Neural cell (in vitro differentiated cells): ENCODE data around the gene CDKAL1. TPM values are rescaled to one million over a fixed set of nuclear protein-coding genes. Genes with fewer than 3 reads are reported as not detected.

ENCODE experiments used
- H2AFZ ChIP-seq: fragments of 200-600, 300-800 bp; sonication (generic), shearing (Covaris generic); 2 replicates; pipeline ENCODE4 v1.6.0; 2014; ENCODE audit warnings: low read depth, mild to moderate bottlenecking, antibody characterized with exemption, low read length, moderate library complexity
- H3F3A ChIP-seq: fragments of 200-600 bp; shearing (Covaris generic); 2 replicates; pipeline ENCODE4 v1.6.1; 2016; ENCODE audit warnings: mild to moderate bottlenecking, moderate library complexity, mixed read lengths, antibody characterized with exemption, low read length; ENCODE audit not compliant: insufficient read depth, poor library complexity, severe bottlenecking
- H3K27ac ChIP-seq: fragments of 200-600, 300-800 bp; sonication (generic), shearing (Covaris generic); 2 replicates; pipeline ENCODE4 v1.5.1; 2014; ENCODE audit warnings: mild to moderate bottlenecking, low read length, moderate library complexity
- H3K27me3 ChIP-seq: fragments of 300-800, 200-600 bp; sonication (generic), shearing (Covaris generic); 2 replicates; pipeline ENCODE4 v1.6.0; 2014; ENCODE audit warnings: mild to moderate bottlenecking, low read depth, low read length, moderate library complexity; ENCODE audit not compliant: insufficient read depth
- H3K36me3 ChIP-seq: fragments of 300-800, 200-600 bp; sonication (generic), shearing (Covaris generic); 2 replicates; pipeline ENCODE4 v1.5.1; 2014; ENCODE audit warnings: mild to moderate bottlenecking, antibody characterized with exemption, low read length, moderate library complexity; ENCODE audit not compliant: insufficient read depth
- H3K4me2 ChIP-seq: fragments of 300-800, 200-600 bp; sonication (generic), shearing (Covaris generic); 2 replicates; pipeline ENCODE4 v1.6.0; 2014; ENCODE audit warnings: mild to moderate bottlenecking, low read length
- H3K4me3 ChIP-seq: fragments of 300-800, 200-600 bp; sonication (generic), shearing (Covaris generic); 2 replicates; pipeline ENCODE4 v1.5.1; 2014; ENCODE audit warnings: mild to moderate bottlenecking, low read length, moderate library complexity
- H3K79me2 ChIP-seq: fragments of 200-600 bp; shearing (Covaris generic); replicated peaks from 2 replicates; pipeline ENCODE4 v1.6.0; 2014; ENCODE audit warnings: mild to moderate bottlenecking, low read length, moderate library complexity; ENCODE audit not compliant: insufficient read depth
- H3K9ac ChIP-seq: fragments of 300-800, 200-600 bp; sonication (generic), shearing (Covaris generic); 2 replicates; pipeline ENCODE4 v1.6.1; 2016; ENCODE audit warnings: mild to moderate bottlenecking, low read length, mixed read lengths
- H3K9me2 ChIP-seq: fragments of 200-600 bp; shearing (Covaris generic); 2 replicates; pipeline ENCODE4 v1.6.1; 2016; ENCODE audit warnings: mild to moderate bottlenecking, low read length, mixed read lengths; ENCODE audit not compliant: insufficient read depth
- H3K9me3 ChIP-seq: fragments of 200-600, 300-800 bp; sonication (generic), shearing (Covaris generic); 2 replicates; pipeline ENCODE4 v1.6.1; 2016; ENCODE audit warnings: mild to moderate bottlenecking, mixed run types, low read length, moderate library complexity, mixed read lengths
- H4K20me1 ChIP-seq: fragments of 200-600 bp; shearing (Covaris generic); 2 replicates; pipeline ENCODE4 v1.6.1; 2016; ENCODE audit warnings: mild to moderate bottlenecking, mixed run types; ENCODE audit not compliant: insufficient read depth
- CTCF ChIP-seq: fragments of 450-650 bp; IDR thresholded peaks from 2 replicates; pipeline ENCODE4 v1.5.1; 2014; ENCODE audit warnings: antibody characterized with exemption, mild to moderate bottlenecking, moderate library complexity; ENCODE audit not compliant: poor library complexity, severe bottlenecking
- EP300 ChIP-seq: fragments of 450-650 bp; conservative IDR thresholded peaks from 2 replicates; pipeline ENCODE4 v1.6.1; 2014; ENCODE audit warnings: antibody characterized with exemption, mild to moderate bottlenecking, moderate library complexity; ENCODE audit not compliant: poor library complexity, severe bottlenecking
- EZH2 ChIP-seq: fragments of 200-600, 300-800 bp; shearing (Covaris generic), sonication (generic); IDR thresholded peaks from 2 replicates; pipeline ENCODE4 v1.6.1; 2014; ENCODE audit warnings: antibody characterized with exemption, low read length, borderline replicate concordance, mild to moderate bottlenecking; ENCODE audit not compliant: insufficient read depth, poor library complexity, severe bottlenecking
- MXI1 ChIP-seq: fragments of 450-650 bp; conservative IDR thresholded peaks from 2 replicates; pipeline ENCODE4 v1.6.1; 2014; ENCODE audit warnings: antibody characterized with exemption, mild to moderate bottlenecking; ENCODE audit not compliant: poor library complexity, severe bottlenecking
- POLR2AphosphoS5 ChIP-seq: IDR thresholded peaks from 2 replicates; pipeline ENCODE4 v1.6.1; 2012
- RAD21 ChIP-seq: fragments of 450-650 bp; conservative IDR thresholded peaks from 2 replicates; pipeline ENCODE4 v1.6.1; 2014; ENCODE audit warnings: antibody characterized with exemption, mild to moderate bottlenecking, moderate library complexity
- REST ChIP-seq: IDR thresholded peaks from 2 replicates; pipeline ENCODE4 v1.6.1; 2012; ENCODE audit warnings: borderline replicate concordance
- SMC3 ChIP-seq: fragments of 450-650 bp; conservative IDR thresholded peaks from 2 replicates; pipeline ENCODE4 v1.6.1; 2014; ENCODE audit warnings: antibody characterized with exemption, mild to moderate bottlenecking, moderate library complexity; ENCODE audit not compliant: poor library complexity
- TAF1 ChIP-seq: IDR thresholded peaks from 2 replicates; pipeline ENCODE4 v1.6.1; 2012; ENCODE audit warnings: low read depth
- polyA plus RNA-seq: library from polyadenylated mRNA; depleted of rRNA; stranded (reverse); fragments of >200 nt; gene quantifications from 2 replicates; pipeline ENCODE4 v1.2.3, GENCODE V29; 2014

The CDKAL1 gene
- polyA plus RNA-seq, 1 donor from 2014 or later: 10.7 TPM

DNA sequence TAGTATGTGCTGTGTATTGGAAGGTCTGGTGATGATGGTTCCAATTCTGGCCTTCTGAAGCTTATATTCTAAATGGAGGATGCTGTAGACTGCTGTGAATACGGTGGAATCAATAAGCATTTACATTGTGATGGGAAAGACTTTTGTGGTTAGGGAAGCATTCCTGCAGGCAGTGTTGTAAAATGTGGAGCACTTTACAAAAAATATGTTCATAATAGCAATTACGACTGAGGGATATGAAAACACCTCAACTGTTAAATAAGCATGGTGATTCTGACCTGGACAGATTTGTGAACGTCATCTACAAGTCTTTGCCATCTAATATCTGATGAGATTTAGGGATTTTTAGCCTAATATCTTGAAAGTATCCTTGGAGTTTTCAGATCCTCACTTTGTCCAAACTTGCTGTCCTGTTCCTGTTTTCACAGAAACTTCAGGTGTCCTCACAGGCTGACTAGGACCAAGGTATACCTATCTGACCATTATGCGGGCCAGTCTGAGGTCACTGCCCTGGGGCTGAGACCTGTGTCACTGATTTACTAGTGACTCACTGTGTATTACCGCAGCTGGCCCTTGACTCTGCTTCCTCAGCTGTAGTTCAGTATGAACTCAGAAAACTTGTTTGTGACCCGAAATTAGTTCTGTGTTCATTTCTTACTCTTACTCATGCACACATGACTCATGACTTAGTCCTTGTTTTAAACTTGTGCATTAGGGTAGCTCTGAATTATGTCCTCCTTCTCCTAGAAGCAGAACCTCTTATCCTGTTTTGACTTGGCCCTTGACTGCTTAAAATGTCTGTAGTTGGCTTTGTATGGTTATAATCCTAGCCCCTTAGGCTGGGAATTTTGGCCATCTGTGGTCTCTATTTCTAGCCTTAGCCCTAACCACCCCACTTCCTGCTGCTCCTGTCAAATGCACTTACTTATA lies 343.0 kb downstream of the CDKAL1 start:
- H2AFZ ChIP-seq: no peak overlapping the region
- H4K20me1 ChIP-seq: no peaks in the 10 kb centered on the region
- TF ChIP-seq SMC3 (no peak), EP300 (no peak), CTCF (no peak), TAF1 (no peak), REST (no peak), RAD21 (no peak), POLR2AphosphoS5 (no peak), EZH2 (no peak), MXI1 (no peak)
- H3K79me2 ChIP-seq: no peaks in the 10 kb centered on the region
- H3K27me3 ChIP-seq: no peaks in the 10 kb centered on the region
- no peaks in the 10 kb centered on the region for H3K9me2 ChIP-seq
- H3K36me3 ChIP-seq: no peaks in the 10 kb centered on the region
- no peaks in the 10 kb centered on the region for H3F3A ChIP-seq
- no peak overlapping the region for H3K4me2 ChIP-seq
- no peak overlapping the region for H3K27ac ChIP-seq
- H3K4me3 ChIP-seq: no peak overlapping the region
- H3K9me3 ChIP-seq: no peaks in the 10 kb centered on the region
- H3K9ac ChIP-seq: no peak overlapping the region

- H3F3A ChIP-seq: no peaks in the 10 kb centered on the region
- H2AFZ ChIP-seq: no peak overlapping the region
- H3K9ac ChIP-seq: no peak overlapping the region
- TF ChIP-seq TAF1 (no peak), REST (no peak), RAD21 (no peak), EP300 (no peak), EZH2 (no peak), CTCF (no peak), MXI1 (no peak), SMC3 (no peak), POLR2AphosphoS5 (no peak)
- no peak overlapping the region for H3K27ac ChIP-seq
- no peaks in the 10 kb centered on the region for H3K36me3 ChIP-seq
- H3K27me3 ChIP-seq: no peaks in the 10 kb centered on the region
- H3K4me3 ChIP-seq: no peak overlapping the region
- no peaks in the 10 kb centered on the region for H3K9me2 ChIP-seq
- H3K79me2 ChIP-seq: no peaks in the 10 kb centered on the region
- H3K4me2 ChIP-seq: no peak overlapping the region
- H3K9me3 ChIP-seq: no peaks in the 10 kb centered on the region
- no peaks in the 10 kb centered on the region for H4K20me1 ChIP-seq
Measured at GRCh38 chr6:20879121-20879520, 344.9 kb downstream of the CDKAL1 start.
